Mesenteric fat pad (tissue), 1 donor: ENCODE data around the gene RNPS1. TPM values are rescaled to one million over a fixed set of nuclear protein-coding genes. Genes with fewer than 3 reads are reported as not detected.

Experiments
- DNase-seq: peaks from one replicate; pipeline ENCODE4 v3.0.0-alpha.2; 2020; ENCODE audit warnings: low spot score
- total RNA-seq: library from RNA; stranded (reverse); fragmentation: NEBNext Ultra II Directional; extraction: Animal tissue kit (Norgen Biotek cat#: 25700); gene quantifications from one replicate; pipeline ENCODE4 v1.2.1, GENCODE V29; 2021
- donor health status: DM: yes; HTN: yes; CAD: no.

Gene RNPS1
- total RNA-seq, 1 donor from 2014 or later = 123 TPM

GRCh38 chr16:2214719-2214968, 53.3 kb downstream of the RNPS1 start, which contains the start of gene PGP:
TSS of gene PGP (minus strand) at chr16:2214840. CDS start at chr16:2214777, 63 bp downstream.
- no peak for DNase-seq

DNA sequence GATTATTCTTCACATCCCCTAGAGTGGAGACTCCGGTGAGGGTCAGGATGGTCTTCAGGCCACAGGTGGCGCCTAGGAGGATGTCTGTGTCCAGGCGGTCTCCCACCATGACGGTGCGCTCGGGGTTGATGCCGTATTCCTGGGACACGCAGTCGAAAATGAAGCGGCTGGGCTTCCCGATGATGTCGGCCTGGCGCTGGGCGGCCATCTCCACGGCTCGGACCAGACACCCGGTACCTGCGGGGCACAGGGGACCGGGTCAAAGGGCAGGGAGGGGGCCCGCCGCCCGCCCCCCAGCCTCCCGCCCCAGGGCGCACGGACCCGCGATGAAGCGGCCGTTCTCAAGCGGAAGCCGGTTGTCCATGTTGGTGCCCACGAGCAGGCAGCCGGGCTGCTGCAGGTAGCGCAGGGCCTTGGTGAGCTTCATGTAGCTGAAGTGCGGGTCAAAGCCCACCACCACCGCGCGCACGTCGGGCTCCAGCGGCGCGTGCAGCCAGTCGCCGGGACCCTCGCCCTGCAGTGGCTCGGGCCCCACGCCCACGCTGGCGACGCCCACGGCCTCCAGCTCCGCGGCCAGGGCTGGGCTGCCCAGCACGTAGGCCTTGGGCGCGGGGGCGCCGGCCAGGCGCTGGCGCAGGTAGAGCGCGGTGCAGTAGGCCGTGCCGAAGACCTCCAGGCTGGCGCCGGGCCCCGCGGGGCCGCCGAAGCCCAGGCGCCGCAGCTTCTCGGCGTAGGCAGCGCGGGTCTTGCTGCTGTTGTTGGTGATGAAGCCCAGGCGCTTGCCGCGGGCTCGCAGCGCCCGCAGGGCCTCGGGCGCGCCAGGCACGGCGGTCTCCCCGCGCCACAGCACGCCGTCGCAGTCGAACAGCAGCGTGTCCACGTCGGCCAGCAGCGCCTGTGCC, 53.9 kb downstream of the RNPS1 start:
- no peak for DNase-seq

- DNase-seq = no peak
Observed at GRCh38 chr16:2212362-2213324, 55.3 kb downstream of the RNPS1 start.

DNA sequence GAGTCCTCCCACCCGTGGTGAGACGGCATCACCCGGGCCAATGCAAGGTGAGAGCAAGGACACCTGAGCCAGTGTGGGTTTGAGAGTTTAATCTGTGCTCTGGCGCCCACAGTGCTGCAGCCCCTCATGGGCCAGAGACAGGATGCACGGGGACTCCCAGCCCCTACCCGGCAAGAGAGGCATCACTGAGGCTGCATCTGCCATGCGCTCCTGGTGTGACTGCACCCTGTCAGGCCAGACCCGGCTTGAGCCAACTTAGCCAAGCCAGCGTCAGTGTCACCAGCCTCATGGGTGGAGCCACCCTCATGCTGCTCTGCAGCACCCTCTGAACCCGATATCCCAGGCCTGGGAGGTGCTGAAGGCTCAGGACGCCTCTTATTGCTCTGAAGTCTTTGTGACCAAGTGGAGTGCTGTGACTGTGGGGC, 56.0 kb downstream of the RNPS1 start:
- DNase-seq = no peak

- no peak for DNase-seq
Observed at GRCh38 chr16:2210386-2211365, 57.2 kb downstream of the RNPS1 start, which contains the start of gene BRICD5. TSS of gene BRICD5 (minus strand) at chr16:2210863. CDS start at chr16:2210833, 30 bp downstream.

- DNase-seq = no peak
Observed at GRCh38 chr16:2210009-2210332, 58.0 kb downstream of the RNPS1 start.

- no peak for DNase-seq
Observed at GRCh38 chr16:2209258-2210008, 58.5 kb downstream of the RNPS1 start.

DNA sequence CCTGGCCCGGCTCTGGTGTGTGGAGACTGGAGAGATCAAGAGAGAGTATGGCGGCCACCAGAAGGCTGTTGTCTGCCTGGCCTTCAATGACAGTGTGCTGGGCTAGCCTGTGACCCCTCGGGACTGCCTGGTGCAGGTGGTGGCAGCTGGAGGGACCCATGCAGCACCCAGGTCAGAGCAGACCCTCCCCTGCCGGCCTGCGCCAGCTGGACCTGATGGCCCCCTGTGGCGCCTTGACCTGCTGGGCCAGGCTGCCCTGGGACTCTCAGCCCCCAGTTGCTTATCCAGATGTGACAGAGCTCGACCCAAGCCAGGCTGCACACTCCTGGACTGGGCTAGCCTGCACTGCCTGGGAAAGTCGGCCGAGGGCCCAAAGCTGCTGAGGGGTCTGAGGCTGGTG, 59.2 kb downstream of the RNPS1 start:
- no peak for DNase-seq

DNA sequence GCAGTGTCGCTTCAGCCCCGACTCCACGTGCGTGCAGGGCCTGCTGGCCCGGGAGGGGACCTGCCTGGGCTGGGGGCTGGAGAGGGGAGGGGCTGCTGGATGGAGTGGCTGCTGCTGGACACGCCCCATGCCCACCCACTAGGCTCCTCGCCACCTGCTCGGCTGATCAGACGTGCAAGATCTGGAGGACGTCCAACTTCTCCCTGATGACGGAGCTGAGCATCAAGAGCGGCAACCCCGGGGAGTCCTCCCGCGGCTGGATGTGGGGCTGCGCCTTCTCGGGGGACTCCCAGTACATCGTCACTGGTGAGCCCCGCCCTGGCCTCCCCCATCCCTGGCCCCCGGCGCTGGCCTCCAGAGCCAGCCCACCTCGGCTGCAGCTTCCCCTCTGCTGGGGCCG, 59.6 kb downstream of the RNPS1 start:
- DNase-seq = no peak

- no peak for DNase-seq
Observed at GRCh38 chr16:2207872-2208271, 60.1 kb downstream of the RNPS1 start.

DNA sequence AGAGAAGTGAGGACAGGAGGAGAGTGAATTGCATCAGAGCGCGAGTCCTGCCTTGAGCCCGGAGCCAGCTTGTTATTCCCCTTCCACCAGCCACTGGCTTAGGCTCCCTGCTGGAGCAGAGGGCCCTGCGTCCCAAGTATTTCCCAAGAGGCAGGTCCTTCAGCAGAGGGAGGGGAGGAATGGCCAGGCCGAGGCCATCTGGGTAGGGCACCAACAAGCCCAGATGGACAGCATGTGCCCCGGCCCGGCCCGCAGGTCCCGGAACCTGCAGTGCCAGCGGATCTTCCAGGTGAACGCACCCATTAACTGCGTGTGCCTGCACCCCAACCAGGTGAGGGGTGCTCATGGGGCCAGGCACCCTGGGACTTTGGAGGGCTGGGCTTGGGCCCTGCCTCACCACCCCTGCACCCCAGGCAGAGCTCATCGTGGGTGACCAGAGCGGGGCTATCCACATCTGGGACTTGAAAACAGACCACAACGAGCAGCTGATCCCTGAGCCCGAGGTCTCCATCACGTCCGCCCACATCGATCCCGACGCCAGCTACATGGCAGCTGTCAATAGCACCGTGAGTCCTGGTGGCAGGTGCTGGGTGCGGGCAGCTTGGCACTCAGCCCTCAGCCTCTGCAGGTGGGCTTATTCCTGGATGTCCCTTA, 61.0 kb downstream of the RNPS1 start:
- DNase-seq = no peak

DNA sequence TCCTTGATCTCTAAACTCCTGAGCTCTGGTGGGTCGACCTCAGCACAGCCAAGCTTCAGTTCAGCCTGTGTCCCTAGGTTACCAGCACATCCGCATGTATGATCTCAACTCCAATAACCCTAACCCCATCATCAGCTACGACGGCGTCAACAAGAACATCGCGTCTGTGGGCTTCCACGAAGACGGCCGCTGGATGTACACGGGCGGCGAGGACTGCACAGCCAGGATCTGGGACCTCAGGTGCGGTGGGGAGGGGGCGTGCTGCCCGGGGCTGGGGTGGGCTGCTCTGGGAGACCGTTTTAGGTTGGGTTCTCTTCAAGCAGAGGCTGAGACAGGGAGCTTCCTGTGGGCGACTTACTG, 61.5 kb downstream of the RNPS1 start:
- DNase-seq = no peak

GRCh38 chr16:2205967-2206313, 62.0 kb downstream of the RNPS1 start:
- DNase-seq = no peak

DNA sequence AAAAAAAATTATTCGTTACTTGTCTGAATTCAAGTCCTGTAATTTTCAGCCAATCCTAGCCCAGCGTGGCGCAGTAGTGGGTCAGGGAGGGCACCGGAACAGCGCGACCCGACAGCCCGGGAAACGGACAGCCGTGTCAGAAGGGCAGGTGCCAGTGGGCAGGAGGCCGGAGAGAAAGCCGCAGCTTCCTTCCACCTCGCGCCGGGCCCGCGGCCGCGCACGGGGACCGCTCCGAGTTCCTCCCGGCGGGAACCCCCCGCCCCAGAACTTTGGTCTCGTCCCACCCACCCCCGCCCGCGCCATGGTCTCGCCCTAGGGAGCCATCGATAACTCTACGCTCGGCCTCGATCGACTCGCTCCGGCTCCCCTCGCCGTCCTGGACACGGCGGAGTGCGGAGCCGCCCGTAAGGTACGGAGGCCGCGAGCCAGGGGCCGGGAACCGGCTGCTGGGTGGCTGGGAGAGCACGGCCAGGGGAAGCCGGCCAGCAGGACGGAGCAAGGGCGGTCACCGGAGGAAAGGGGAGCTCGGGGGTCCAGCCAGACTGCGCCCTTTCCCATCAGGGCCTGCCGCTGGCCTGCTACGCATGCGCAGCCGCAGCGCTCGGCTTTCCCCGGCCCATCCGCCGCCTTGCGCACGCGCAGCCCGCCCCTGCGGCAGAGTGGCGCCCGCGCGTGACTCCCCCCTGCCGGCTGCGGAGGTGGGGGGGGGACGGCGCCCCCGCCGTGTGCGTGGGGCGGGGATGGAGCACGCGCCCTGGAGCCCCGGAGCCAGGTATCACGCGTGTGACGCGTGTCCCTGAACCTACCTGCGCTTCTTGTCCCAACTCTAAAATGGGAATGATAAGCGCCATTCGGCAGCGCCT, 62.6 kb downstream of the RNPS1 start, which contains the start of gene MLST8:
TSS of gene MLST8 (plus strand) at position 351 of the 863 bp plus-strand sequence. CDS start 632 bp downstream, outside the sequence.
- peak; percentile 95 for DNase-seq

DNA sequence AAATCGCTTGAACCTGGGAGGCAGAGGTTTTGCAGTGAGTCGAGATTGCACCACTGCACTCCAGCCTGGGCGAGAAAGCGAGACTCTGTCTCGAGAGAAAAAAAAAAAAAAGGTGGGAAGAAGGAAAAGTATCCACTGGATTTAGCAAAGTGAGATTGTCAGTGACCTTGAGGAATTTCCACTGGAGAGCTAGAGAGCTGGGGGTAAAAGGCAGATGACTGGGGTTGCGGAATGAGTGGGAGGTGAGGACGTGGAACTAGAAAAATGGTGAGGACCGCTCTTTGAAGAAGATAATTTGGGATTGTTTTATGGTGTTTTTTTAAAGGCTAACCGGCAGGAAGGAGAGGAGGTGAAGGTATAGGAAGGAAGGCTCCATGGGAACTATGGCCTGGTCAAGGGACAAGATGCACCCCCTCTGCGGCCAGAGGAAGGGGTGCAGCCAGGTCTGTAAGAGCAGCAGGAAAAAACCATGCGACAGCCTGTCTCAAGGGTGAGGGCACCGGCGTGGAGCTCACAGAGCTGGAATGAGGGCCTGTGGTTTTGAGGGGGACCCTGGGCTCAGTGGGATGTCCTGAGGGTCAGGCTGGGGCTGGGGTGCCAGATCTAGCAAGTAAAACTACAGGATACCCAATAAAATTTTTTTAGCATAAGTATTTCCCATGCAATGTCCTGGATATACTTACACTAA, 63.4 kb downstream of the RNPS1 start:
- DNase-seq = no peak
